ENCODE results near the gene NXPE4. TPM values are rescaled to one million over a fixed set of nuclear protein-coding genes. Genes with fewer than 3 reads are reported as not detected.

The NXPE4 gene
- total and polyA plus RNA-seq, 9 of the 15 experiments (the other 6 are each of a cell fraction or from before 2014, with no cell fraction given): not detected

DNA sequence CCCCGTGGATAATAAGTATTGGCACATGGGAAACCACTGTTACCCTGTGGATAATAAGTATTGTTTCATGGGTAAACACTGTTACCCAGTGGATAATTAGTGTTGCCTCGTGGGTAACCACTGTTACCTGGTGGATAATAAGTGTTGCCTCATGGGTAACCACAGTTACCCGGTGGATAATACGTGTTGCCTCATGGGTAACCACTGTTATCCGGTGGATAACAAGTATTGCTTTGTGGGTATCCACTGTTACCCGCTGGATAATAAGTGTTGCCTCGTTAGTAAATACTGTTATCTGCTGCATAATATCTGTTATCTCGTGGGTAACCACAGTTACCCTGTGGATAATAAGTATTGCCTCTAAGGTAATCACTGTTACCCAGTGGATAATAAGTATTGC is 25.5 kb upstream of the NXPE4 start:
- H2AFZ ChIP-seq (ENCODE audit: low read depth, low read length): no peak overlapping the region
- BruUV-seq (replicated peaks): no TSS peak
- H3K9me1 ChIP-seq (ENCODE audit: control insufficient read depth, insufficient read depth, low read length): no peaks in the 10 kb centered on the region
- ChIA-PET CTCF (ENCODE audit: low intra/inter-chr PET ratio) (no interaction called here), POLR2A (no interaction called here)
- intact Hi-C loops (cut with micrococcal nuclease) (no loop called here), in situ Hi-C loops (cut with MboI) (no loop called here)
- H3K27me3 ChIP-seq (ENCODE audit: control insufficient read depth in 2 of 2, insufficient read depth in 2 of 2, low read length in 2 of 2): no peaks in the 10 kb centered on the region
- no peak overlapping the region for H3K27ac ChIP-seq (ENCODE audit: extremely low read depth, low read depth, low read length)
- H3K4me1 ChIP-seq (replicated peaks in 1 of 2; ENCODE audit: control insufficient read depth in 2 of 2, insufficient read depth in 2 of 2, low read length in 2 of 2): no peaks in the 10 kb centered on the region
- no peak for TF ChIP-seq ZNF354B (CRISPR knock-in tag; IDR thresholded peaks at IDR 0.05)
- no peak overlapping the region for H3K9ac ChIP-seq (ENCODE audit: insufficient read depth in 1 of 2, low read depth in 2 of 2, low read length in 2 of 2)
- H3K4me3 ChIP-seq: no peak overlapping the region
- no peak for FAIRE-seq
- no peak for ATAC-seq
- H3K4me2 ChIP-seq (ENCODE audit: insufficient read depth, low read length): no peak overlapping the region
- H4K20me1 ChIP-seq (replicated peaks; ENCODE audit: control insufficient read depth, insufficient read depth, low read length): no peaks in the 10 kb centered on the region
- H3K9me3 ChIP-seq (replicated peaks; ENCODE audit: control insufficient read depth, insufficient read depth, low read depth, low read length): peaks cover 9% of the 10 kb centered on the region; the same call in 1 of the 2 replicates
- no peak for DNase-seq (ENCODE audit: extremely low read depth in 1 of 4, low spot score in 3 of 4)
- H3K79me2 ChIP-seq (ENCODE audit: control insufficient read depth, insufficient read depth, low read length): no peaks in the 10 kb centered on the region
- no peaks in the 10 kb centered on the region for H3K36me3 ChIP-seq (ENCODE audit: control insufficient read depth, insufficient read depth, low read length)
- WGBS (ENCODE audit: insufficient coverage, low coverage, missing lambda C conversion rate): 2% methylated on average over 8 of the region's 8 CpGs

DNA sequence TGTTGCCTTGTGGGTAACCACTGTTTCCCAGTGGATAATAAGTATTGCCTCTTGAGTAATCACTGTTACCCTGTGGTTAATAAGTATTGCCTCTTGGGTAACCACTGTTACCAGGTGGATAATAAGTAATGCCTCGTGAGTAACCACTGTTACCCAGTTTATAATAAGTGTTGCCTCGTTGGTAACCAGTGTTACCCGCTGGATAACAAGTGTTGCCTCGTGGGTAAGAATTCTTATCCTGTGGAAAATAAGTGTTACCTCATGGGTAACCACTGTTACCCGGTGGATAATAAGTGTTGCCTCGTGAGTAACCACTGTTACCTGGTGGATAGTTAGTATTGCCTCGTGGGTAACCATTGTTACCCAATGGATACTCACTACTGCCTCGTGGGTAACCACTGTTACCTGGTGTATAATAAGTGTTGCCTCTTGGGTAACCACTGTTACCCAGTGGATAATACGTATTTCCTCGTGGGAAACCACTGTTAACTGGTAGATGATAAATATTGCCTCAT is 24.1 kb upstream of the NXPE4 start:
- CTCF ChIA-PET (ENCODE audit: low intra/inter-chr PET ratio): no interaction called here
- ATAC-seq: no peak

More for the DNA sequence above, 24.1 kb upstream of the NXPE4 start:
- no peaks in the 10 kb centered on the region for H3K79me2 ChIP-seq (ENCODE audit: control insufficient read depth, insufficient read depth, low read length)
- DNase-seq (ENCODE audit: extremely low read depth in 1 of 4, low spot score in 3 of 4) (no peak), FAIRE-seq (no peak)
- no peak overlapping the region for H3K27ac ChIP-seq (ENCODE audit: extremely low read depth, low read depth, low read length)
- intact Hi-C loops (cut with micrococcal nuclease) (no loop called here), in situ Hi-C loops (cut with MboI) (no loop called here)
- no peaks in the 10 kb centered on the region for H3K36me3 ChIP-seq (ENCODE audit: control insufficient read depth, insufficient read depth, low read length)
- TF ChIP-seq SP1 (CRISPR knock-in tag; IDR thresholded peaks at IDR 0.05) (no peak), TGIF2 (CRISPR knock-in tag; IDR thresholded peaks at IDR 0.05) (no peak), ZNF140 (CRISPR knock-in tag; IDR thresholded peaks at IDR 0.05) (no peak), DMBX1 (CRISPR knock-in tag; IDR thresholded peaks at IDR 0.05; ENCODE audit: borderline replicate concordance) (no peak), ZNF57 (CRISPR knock-in tag; IDR thresholded peaks at IDR 0.05) (no peak), KLF1 (tag; IDR thresholded peaks at IDR 0.05) (no peak), MBD2 (IDR thresholded peaks at IDR 0.05; ENCODE audit: borderline replicate concordance, low read depth) (no peak), ADNP (tag; IDR thresholded peaks at IDR 0.05) (no peak)
- TF ChIP-seq, protein P1, sequence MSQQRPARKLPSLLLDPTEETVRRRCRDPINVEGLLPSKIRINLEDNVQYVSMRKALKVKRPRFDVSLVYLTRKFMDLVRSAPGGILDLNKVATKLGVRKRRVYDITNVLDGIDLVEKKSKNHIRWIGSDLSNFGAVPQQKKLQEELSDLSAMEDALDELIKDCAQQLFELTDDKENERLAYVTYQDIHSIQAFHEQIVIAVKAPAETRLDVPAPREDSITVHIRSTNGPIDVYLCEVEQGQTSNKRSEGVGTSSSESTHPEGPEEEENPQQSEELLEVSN (IDR thresholded peaks at IDR 0.05; ENCODE audit: borderline replicate concordance in 1 of 2, extremely low read depth in 1 of 2, insufficient read depth in 1 of 2, insufficient read length in 1 of 2, low read depth in 1 of 2, low read length in 1 of 2, poor library complexity in 1 of 2, severe bottlenecking in 1 of 2): no peak
- TF ChIP-seq, protein P2, sequence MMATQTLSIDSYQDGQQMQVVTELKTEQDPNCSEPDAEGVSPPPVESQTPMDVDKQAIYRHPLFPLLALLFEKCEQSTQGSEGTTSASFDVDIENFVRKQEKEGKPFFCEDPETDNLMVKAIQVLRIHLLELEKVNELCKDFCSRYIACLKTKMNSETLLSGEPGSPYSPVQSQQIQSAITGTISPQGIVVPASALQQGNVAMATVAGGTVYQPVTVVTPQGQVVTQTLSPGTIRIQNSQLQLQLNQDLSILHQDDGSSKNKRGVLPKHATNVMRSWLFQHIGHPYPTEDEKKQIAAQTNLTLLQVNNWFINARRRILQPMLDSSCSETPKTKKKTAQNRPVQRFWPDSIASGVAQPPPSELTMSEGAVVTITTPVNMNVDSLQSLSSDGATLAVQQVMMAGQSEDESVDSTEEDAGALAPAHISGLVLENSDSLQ (IDR thresholded peaks at IDR 0.05): no peak
- TF ChIP-seq, protein P3, sequence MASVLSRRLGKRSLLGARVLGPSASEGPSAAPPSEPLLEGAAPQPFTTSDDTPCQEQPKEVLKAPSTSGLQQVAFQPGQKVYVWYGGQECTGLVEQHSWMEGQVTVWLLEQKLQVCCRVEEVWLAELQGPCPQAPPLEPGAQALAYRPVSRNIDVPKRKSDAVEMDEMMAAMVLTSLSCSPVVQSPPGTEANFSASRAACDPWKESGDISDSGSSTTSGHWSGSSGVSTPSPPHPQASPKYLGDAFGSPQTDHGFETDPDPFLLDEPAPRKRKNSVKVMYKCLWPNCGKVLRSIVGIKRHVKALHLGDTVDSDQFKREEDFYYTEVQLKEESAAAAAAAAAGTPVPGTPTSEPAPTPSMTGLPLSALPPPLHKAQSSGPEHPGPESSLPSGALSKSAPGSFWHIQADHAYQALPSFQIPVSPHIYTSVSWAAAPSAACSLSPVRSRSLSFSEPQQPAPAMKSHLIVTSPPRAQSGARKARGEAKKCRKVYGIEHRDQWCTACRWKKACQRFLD (CRISPR knock-in tag; IDR thresholded peaks at IDR 0.05): no peak
- H3K9me1 ChIP-seq (ENCODE audit: control insufficient read depth, insufficient read depth, low read length): no peaks in the 10 kb centered on the region
- H4K20me1 ChIP-seq (replicated peaks; ENCODE audit: control insufficient read depth, insufficient read depth, low read length): no peaks in the 10 kb centered on the region
- no peaks in the 10 kb centered on the region for H3K4me1 ChIP-seq (replicated peaks in 1 of 2; ENCODE audit: control insufficient read depth in 2 of 2, insufficient read depth in 2 of 2, low read length in 2 of 2)
- POLR2A ChIA-PET: no interaction called here
- H3K9ac ChIP-seq (ENCODE audit: insufficient read depth in 1 of 2, low read depth in 2 of 2, low read length in 2 of 2): no peak overlapping the region
- no peak overlapping the region for H3K4me3 ChIP-seq
- H3K4me2 ChIP-seq (ENCODE audit: insufficient read depth, low read length): no peak overlapping the region
- under 1% methylated on average over 10 of the region's 10 CpGs for WGBS (ENCODE audit: insufficient coverage, low coverage, missing lambda C conversion rate)
- peaks cover 9% of the 10 kb centered on the region; the same call in 1 of the 2 replicates for H3K9me3 ChIP-seq (replicated peaks; ENCODE audit: control insufficient read depth, insufficient read depth, low read depth, low read length)
- no peaks in the 10 kb centered on the region for H3K27me3 ChIP-seq (ENCODE audit: control insufficient read depth in 2 of 2, insufficient read depth in 2 of 2, low read length in 2 of 2)
- no TSS peak for BruUV-seq (replicated peaks)
- H2AFZ ChIP-seq (ENCODE audit: low read depth, low read length): no peak overlapping the region

Data from K562 (cell line).